Midbrain (tissue), 1 donor: ENCODE results near the gene RFC4.
"Not testable (repeated sequence)": the region's sequence is repeated elsewhere in the genome, so short reads cannot be mapped to it uniquely, and the experiment has no call there.

ENCODE experiments used
- DNase-seq: peaks from one replicate; lab custom pipeline; 2025; lab: John Stamatoyannopoulos, UW

Gene RFC4

DNA sequence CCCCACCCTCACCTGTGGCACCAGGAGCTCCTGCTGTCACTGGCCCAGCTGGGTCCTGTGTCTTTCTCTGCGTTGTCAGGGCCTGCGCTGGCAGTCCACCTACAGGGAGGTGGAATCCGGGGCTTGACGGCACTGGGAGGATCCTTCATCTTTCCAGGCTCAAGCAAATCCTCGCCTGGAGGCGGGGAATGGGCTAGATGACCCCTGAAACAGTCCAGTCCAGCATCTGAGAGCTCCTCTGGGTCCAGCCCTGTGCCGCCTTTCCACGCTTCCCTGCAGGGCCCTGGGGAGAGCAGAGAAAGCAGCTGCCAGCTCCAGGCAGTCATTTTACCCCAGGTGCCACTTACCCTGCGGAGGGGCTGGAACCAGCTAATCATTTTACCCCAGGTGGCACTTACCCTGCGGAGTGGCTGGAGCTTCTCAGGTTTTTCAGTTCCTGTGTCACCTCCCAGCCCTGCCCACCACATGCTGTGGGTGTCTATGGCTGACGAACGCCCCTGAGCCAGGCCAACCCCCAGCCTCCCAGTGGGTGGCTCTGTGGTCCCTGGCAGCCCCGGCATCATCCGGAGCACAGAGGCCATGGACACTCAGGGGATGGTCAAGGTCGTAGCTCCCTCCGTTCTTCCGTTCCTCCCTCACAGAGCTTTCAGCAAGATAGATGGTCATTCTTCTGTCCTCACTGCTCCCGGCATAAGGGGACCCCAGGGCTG is 18.3 kb upstream of the RFC4 start:
- no peak for DNase-seq

DNA sequence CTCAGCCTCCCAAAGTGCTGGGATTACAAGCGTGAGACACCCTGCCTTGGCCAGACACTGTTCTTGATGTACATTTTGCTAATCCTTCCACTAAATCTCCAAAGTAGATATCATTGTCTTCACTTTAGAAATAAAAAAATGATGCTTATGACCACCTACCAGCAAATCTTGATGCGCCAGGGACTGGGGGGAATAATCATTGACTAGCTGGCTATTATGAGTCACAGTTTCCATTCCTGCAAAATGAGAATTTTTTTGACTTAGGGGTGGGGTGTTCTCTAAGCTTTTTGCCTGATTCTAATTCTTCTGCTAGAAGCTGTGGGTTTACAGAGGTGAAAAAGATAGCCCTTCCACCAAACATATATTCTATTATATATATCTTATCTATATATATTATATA is 17.1 kb upstream of the RFC4 start:
- no peak for DNase-seq

GRCh38 chr3:186822388-186822759 is 16.1 kb upstream of the RFC4 start:
- DNase-seq: not testable (repeated sequence)

DNA sequence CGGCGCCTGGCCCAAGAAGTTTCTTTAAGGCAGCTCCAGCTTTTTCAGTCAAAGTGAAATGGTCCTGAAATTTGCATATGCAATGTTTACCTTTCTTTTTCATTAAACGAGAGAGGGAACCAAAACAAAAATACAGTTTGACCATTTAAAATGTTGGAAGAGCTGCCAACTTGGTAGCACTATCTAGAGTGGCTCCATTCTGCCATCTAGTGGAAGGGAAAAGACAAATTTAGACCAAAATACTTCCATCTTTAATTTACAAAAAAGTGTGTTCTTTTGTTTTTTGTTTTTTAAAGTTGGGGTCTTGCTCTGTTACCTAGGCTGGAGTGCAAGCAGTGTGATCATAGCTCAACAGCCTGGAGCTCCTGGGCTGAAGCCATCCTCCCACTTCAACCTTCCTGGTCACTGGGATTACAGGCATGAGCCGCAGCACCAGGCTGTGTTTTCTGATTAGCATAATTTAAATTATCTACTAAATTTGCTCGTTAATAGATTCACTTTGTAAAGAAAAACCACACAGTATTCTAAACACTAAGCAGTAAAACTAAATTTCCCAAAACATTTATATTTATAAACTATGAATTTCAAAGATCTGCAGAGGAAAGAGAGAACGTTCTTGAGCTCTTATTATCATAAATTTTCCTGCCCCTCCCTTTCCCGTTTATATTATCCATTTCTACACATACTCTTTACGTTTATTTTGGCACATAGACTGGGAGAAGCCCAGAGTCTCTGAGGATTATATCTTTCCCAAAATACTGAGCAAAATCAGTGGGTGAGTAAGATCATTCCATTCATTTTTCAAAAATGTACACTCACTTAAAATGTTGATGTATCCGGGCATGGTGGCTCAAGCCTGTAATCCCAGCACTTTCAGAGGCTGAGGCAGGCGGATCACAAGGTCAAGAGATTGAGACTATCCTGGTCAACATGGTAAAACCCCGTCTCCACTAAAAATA is 15.4 kb upstream of the RFC4 start:
- DNase-seq: peak; percentile 47

- DNase-seq: no peak
Measured at GRCh38 chr3:186818956-186819355, 12.7 kb upstream of the RFC4 start.

DNA sequence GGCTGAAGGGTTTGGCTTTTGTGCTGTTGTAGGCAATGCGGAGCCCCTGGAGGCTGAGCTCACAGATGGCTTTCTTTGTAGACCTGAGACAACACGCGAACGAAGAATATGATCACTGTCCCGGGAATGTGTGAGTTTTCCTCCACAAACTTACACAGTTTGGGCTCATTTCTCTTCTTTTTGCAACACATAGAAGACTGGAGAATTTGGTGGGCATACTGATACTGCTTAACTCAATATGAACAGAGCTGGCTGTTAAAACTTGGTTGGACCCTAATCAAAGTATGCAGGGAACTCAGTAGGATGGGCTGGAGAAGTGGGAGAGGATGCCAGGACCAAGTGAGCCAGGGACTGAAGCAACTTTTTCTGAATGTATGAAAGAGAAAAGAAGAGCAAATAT is 12.2 kb upstream of the RFC4 start:
- DNase-seq: no peak

GRCh38 chr3:186815435-186815834 is 9.2 kb upstream of the RFC4 start:
- no peak for DNase-seq

DNA sequence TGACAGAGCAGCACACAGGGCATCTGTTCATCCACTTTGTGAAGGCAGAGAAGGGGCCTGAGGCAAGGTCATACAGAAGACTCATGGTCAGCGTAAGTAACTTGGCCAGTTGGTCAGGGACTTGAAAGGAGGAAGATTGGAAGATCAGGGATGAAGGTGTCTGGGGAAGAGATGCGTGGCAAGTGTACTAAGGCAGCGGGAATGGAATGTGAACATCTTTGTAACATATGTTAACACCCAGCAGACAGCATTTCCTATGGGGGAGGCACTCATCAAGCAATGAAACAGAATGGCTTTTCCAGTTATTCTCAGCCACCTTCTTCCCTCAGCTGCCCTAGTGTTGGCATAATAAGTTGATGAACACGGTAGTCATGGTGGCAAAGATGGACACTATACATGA is 7.8 kb upstream of the RFC4 start:
- no peak for DNase-seq

GRCh38 chr3:186811313-186811712 is 5.0 kb upstream of the RFC4 start:
- DNase-seq: not testable (repeated sequence)

DNA sequence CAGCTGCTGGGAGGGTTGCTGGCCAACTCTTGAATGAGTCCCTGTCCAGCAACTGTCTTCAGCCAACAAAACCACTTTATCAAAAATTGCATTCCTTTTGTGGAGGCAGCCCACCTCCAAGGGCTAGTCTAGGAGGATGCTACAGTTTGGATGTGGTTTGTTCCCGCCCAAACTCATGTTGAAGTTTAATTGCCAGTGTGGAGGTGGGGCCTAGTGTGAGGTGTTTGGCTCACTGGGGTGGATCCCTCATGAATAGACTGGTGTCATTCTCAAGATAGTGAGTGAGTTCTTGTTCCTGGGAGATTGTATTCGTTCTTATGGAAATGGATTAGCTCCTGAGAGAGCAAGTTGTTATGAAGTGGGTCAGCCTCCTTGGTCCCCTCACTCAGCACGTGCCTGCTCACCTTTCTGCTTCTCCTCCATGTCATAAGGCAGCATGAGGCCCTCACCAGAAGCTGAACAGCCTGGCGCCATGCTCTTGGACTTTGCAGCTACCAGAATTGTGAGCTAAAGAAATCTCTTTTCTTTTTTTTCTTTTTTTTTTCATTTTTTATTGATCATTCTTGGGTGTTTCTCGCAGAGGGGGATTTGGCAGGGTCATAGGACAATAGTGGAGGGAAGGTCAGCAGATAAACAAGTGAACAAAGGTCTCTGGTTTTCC is 4.2 kb upstream of the RFC4 start:
- DNase-seq: no peak

DNA sequence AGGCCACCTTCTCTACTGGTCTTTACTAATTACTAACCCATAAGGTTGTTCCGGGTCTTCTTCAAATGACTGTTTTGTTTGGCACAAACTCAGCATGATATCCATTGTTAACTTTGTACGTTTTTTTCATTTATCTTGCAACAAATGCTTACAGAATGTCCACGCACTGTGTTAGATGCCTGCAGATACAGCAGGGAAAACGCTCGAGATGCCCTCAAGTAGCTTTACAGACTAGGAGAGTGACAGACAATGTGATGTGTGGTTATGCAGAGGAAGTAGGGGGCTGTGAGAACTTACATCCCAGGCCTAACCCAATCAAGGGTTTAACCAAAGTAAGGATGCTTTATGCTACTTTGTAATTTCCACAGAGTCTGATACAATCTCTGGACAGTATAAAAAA is 949 bp upstream of the RFC4 start:
- DNase-seq: no peak

GRCh38 chr3:186803447-186803846 is 2.8 kb downstream of the RFC4 start:
- not testable (repeated sequence) for DNase-seq

GRCh38 chr3:186802701-186803100 is 3.6 kb downstream of the RFC4 start:
- no peak for DNase-seq

GRCh38 chr3:186800285-186800684 is 6.0 kb downstream of the RFC4 start:
- no peak for DNase-seq

- DNase-seq: no peak
Measured at GRCh38 chr3:186798239-186798874, 7.9 kb downstream of the RFC4 start.

- no peak for DNase-seq
Measured at GRCh38 chr3:186790261-186790981, 15.9 kb downstream of the RFC4 start.

DNA sequence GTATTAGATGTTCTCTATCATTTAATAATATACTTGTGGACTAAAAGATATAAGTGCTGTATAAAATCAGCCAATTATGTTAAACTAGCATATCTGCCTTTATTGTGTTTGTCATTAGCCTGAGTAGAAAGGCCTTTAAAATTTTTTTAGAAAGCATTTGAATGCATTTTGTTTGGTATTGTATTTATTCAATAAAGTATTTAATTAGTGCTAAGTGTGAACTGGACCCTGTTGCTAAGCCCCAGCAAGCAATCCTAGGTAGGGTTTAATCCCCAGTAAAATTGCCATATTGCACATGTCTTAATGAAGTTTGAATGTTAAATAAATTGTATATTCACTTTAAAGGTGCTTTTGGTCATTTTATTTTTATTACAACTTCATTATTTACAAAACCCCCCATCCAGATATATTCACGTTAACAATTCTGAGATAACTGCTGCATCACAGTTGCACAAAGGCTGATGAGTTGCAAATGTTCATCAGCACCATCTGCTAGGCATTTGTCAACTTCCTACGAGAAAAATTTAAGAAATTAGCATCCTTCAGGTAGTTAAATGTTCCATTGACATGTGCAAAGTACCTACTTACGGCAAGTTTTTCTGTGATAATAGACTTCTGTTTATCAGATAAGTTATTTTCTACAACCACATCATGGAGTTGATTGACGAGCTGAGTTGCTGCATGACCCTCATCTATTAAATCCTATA is 16.6 kb downstream of the RFC4 start:
- DNase-seq: no peak

GRCh38 chr3:186788482-186789370 is 17.6 kb downstream of the RFC4 start:
- no peak for DNase-seq

GRCh38 chr3:186787642-186788481 is 18.4 kb downstream of the RFC4 start:
- no peak for DNase-seq
